ENCODE results near the gene RBM12.

- TF ChIP-seq CTCF (IDR thresholded peaks at IDR 0.05) = peak in 3 of 6 experiments; percentile 34 to 57 (median 41)
- TF ChIP-seq POLR2A (IDR thresholded peaks at IDR 0.05) = no peak
Measured at GRCh38 chr20:35600993-35601973, 63.4 kb downstream of the RBM12 start.
